Duodenal mucosa (tissue), 2 donors: ENCODE results near the gene MAP3K14.
"Not testable (repeated sequence)": the region's sequence is repeated elsewhere in the genome, so short reads cannot be mapped to it uniquely, and the experiment has no call there.

Source experiments
- H3K27ac ChIP-seq: one replicate; pipeline ENCODE4 v1.7.0; 2013; ENCODE audit warnings: low read depth, low read length
- H3K27me3 ChIP-seq, 2 donors: one replicate each; pipeline ENCODE4 v1.7.0; 2013; ENCODE audit warnings: low read length in 2 of 2, control low read depth in 1 of 2; ENCODE audit not compliant: insufficient read depth in 2 of 2, control insufficient read depth in 1 of 2
- H3K36me3 ChIP-seq, 2 donors: one replicate each; pipeline ENCODE4 v1.7.0; 2013; ENCODE audit warnings: low read length in 2 of 2, control low read depth in 1 of 2; ENCODE audit not compliant: insufficient read depth in 2 of 2, control insufficient read depth in 1 of 2
- H3K4me1 ChIP-seq, 2 donors: one replicate each; pipeline ENCODE4 v1.7.0; 2013; ENCODE audit warnings: low read length in 2 of 2, control low read depth in 1 of 2; ENCODE audit not compliant: insufficient read depth in 2 of 2, control insufficient read depth in 1 of 2
- H3K4me3 ChIP-seq, 2 donors: one replicate each; pipeline ENCODE4 v1.7.0; 2013; ENCODE audit warnings: low read length in 2 of 2, low read depth in 1 of 2
- H3K9ac ChIP-seq, 2 donors: one replicate each; pipeline ENCODE4 v1.7.0; 2013; ENCODE audit warnings: low read length in 2 of 2, low read depth in 1 of 2
- H3K9me3 ChIP-seq, 2 donors: one replicate each; pipeline ENCODE4 v1.7.0; 2013; ENCODE audit warnings: low read length in 2 of 2, control low read depth in 1 of 2; ENCODE audit not compliant: control insufficient read depth in 1 of 2

The MAP3K14 gene

GRCh38 chr17:45347444-45347843 is 30.6 kb upstream of the MAP3K14 start:
- Histone ChIP-seq H3K4me1 (peaks cover 0 to 9% of the 10 kb centered on the region in 2 donors), H3K4me3 (no peak overlapping the region), H3K9ac (no peak overlapping the region), H3K27ac (no peak overlapping the region), H3K9me3 (no peaks in the 10 kb centered on the region), H3K27me3 (no peaks in the 10 kb centered on the region), H3K36me3 (no peaks in the 10 kb centered on the region)

- Histone ChIP-seq H3K4me1 (peaks cover 0 to 9% of the 10 kb centered on the region in 2 donors), H3K27me3 (no peaks in the 10 kb centered on the region), H3K27ac (no peak overlapping the region), H3K36me3 (no peaks in the 10 kb centered on the region), H3K9ac (no peak overlapping the region), H3K9me3 (no peaks in the 10 kb centered on the region), H3K4me3 (no peak overlapping the region)
Measured at GRCh38 chr17:45346216-45347015, 29.6 kb upstream of the MAP3K14 start.

GRCh38 chr17:45345554-45346215 is 28.9 kb upstream of the MAP3K14 start:
- Histone ChIP-seq H3K27ac (no peak overlapping the region), H3K27me3 (no peaks in the 10 kb centered on the region), H3K4me1 (peaks cover 0 to 9% of the 10 kb centered on the region in 2 donors), H3K4me3 (no peak overlapping the region), H3K9ac (no peak overlapping the region), H3K9me3 (no peaks in the 10 kb centered on the region), H3K36me3 (no peaks in the 10 kb centered on the region)

- no peak overlapping the region for H3K4me3 ChIP-seq
- no peaks in the 10 kb centered on the region for H3K36me3 ChIP-seq
- H3K9ac ChIP-seq: no peak overlapping the region
- no peaks in the 10 kb centered on the region for H3K9me3 ChIP-seq
- H3K4me1 ChIP-seq: peaks cover 0 to 9% of the 10 kb centered on the region in 2 donors
- no peaks in the 10 kb centered on the region for H3K27me3 ChIP-seq
- no peak overlapping the region for H3K27ac ChIP-seq
Measured at GRCh38 chr17:45345246-45345553, 28.4 kb upstream of the MAP3K14 start.

GRCh38 chr17:45343967-45344664 is 27.3 kb upstream of the MAP3K14 start:
- not testable (repeated sequence) for H3K9ac ChIP-seq, H3K36me3 ChIP-seq, H3K4me3 ChIP-seq, H3K4me1 ChIP-seq, H3K27ac ChIP-seq, H3K9me3 ChIP-seq, H3K27me3 ChIP-seq

GRCh38 chr17:45342871-45343526 is 26.2 kb upstream of the MAP3K14 start:
- no peak overlapping the region for H3K4me3 ChIP-seq
- H3K9me3 ChIP-seq: no peaks in the 10 kb centered on the region
- H3K4me1 ChIP-seq: peaks cover 0 to 9% of the 10 kb centered on the region in 2 donors
- H3K27me3 ChIP-seq: no peaks in the 10 kb centered on the region
- no peaks in the 10 kb centered on the region for H3K36me3 ChIP-seq
- H3K9ac ChIP-seq: no peak overlapping the region
- H3K27ac ChIP-seq: no peak overlapping the region

DNA sequence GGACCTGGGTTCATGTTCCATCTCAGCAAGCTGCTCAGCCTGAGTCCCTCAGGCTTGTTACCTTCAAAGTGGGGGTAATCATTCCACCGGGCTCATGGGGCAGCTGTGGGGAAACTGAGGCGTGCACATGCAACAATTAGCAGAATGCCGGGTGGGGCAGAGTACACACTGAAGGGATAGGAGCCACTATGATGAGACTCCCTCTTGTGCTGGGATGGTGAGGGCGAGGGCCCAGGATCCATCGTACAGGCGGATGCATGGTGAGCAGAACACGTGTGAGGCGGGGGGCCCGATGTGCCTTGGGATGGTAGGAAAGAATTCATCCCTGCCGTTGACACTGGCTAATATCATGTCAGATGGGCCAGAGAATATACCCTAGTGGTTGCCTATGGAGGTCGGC is 25.5 kb upstream of the MAP3K14 start:
- Histone ChIP-seq H3K9me3 (no peaks in the 10 kb centered on the region), H3K27ac (no peak overlapping the region), H3K9ac (no peak overlapping the region), H3K4me3 (no peak overlapping the region), H3K27me3 (no peaks in the 10 kb centered on the region), H3K4me1 (peaks cover 0 to 9% of the 10 kb centered on the region in 2 donors), H3K36me3 (no peaks in the 10 kb centered on the region)

DNA sequence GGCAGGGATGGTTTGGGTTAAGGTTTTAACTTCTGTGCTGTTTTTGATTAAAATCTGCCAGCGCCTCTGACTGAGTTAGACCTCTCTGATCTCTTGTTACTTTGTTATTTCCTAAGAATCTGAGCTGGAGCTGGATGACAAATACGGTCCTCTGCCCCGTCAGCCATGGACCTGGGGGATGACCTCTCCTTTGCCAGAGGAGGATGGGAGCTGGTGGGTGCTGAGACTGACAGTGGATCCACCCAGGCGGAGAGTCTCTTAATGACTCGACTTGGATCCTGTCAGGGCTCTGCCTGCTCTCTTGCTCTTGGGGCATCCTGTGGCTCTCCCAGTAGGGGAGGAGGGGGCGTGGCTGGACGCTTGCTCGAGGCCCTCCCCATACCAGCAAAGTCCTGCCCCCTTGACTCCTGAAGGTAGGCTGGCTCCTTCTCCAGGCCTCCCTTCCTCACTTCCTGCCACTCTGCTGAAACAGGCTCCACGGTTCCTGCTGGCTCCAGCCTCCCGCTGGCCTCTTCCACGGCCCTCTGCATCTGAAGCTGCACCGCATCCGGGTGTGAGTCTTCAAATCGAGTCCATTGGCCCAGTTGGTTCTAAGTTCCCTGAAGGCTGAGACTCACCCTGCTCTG is 24.8 kb upstream of the MAP3K14 start:
- no peak overlapping the region for H3K9ac ChIP-seq
- H3K27me3 ChIP-seq: no peaks in the 10 kb centered on the region
- H3K4me1 ChIP-seq: peaks cover 0 to 9% of the 10 kb centered on the region in 2 donors
- no peak overlapping the region for H3K27ac ChIP-seq
- H3K4me3 ChIP-seq: no peak overlapping the region
- no peaks in the 10 kb centered on the region for H3K36me3 ChIP-seq
- H3K9me3 ChIP-seq: no peaks in the 10 kb centered on the region

DNA sequence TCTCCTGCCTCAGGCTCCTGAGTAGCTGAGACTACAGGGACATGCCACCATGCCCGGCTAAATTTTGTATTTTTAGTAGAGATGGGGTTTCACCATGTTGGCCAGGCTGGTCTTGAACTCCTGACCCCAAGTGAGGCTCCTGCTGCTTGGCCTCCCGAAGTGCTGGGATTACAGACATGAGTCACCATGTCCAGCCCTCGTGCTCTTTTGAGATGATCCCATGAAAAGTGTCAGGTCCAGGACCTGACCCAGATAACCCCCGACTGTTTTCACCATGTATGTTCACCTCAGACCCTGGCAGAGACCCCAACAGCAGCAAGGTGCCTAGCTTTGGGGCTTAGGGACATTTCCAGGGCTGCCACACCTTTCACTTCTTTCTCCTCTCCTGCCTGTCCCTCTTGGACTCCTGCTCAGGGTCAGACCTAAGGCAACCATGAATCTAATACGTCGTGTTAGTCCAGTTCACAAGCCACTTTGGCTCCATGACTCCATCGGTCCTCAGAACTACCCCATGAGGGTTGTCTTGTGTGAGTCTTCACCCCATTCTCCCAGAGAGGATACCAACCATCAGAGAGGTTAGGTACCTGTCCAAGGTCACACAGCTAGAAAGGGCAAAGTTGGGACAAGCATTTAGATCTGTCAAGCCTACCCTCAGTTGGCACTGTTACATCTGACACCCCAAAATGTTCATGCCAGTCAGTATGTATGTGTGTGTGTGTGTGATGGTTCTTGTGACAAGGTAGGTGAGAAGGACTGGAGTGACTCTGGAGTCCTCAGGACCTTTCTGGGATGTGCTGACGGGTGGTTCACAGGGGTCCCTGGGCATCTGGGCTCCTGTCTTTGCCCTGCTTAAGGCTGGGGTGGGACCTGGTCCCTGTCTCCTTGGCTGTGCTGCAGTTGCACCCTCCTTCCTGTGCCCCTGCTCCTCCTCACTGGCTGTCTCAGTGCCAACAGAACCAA is 23.1 kb upstream of the MAP3K14 start:
- no peak overlapping the region for H3K9ac ChIP-seq
- no peak overlapping the region for H3K4me3 ChIP-seq
- H3K4me1 ChIP-seq: no peaks in the 10 kb centered on the region
- H3K27ac ChIP-seq: no peak overlapping the region
- no peaks in the 10 kb centered on the region for H3K36me3 ChIP-seq
- H3K9me3 ChIP-seq: no peaks in the 10 kb centered on the region
- H3K27me3 ChIP-seq: no peaks in the 10 kb centered on the region
